Heart left ventricle (tissue), 13 donors: Measurements from ENCODE around the gene NXN.

Experiments used
- POLR2A ChIP-seq, 2 donors: fragments of 450-650 bp; IDR thresholded peaks; one replicate each; pipeline ENCODE4 v1.6.1; 2017; ENCODE audit warnings: antibody characterized with exemption in 2 of 2, mild to moderate bottlenecking in 2 of 2, moderate library complexity in 2 of 2
- TF ChIP-seq, protein P1 (sequence below), 12 donors: fragments of 200-600 bp; sonication (generic) in 4 of 12; IDR thresholded peaks; one replicate each; pipeline versions ENCODE4 v1.5.0 to v1.8.0; 2018 to 2022; ENCODE audit warnings: antibody characterized with exemption in 12 of 12, mild to moderate bottlenecking in 5 of 12
- donor health status: ischemic (EF 13 %, LVEDD 7.1; RV severe dilation, severe dysfunction).
- donor health status: DM: no; HTN: yes; CAD: no.
- donor health status: DM: no; HTN: no; CAD: no.
- donor health status: ischemic (EF 25% LVEDD 6.9; RV normal size, moderate dysfunction).
- donor health status: ischemic (EF 25% LVEDD 5.7; RV mildly dilated, moderate dysfunction).
- donor health status: ischemic (EF 35%, LVEDD 5.7; RV mildly dilated, moderate dysfunction).
- donor health status: nonischemic (EF 11% LVEDD 7.7; RV severe dilation, severe dysfunction).
- donor health status: DM: yes; HTN: yes; CAD: no.
- donor health status: PGD.
- donor health status: ischemic (EF 29% LVEDD 5.4; RV normal size, mild dysfunction).
- donor health status: nonischemic (EF 23%, LVEDD 6.1; RV moderate dilation, normal function).

DNA sequence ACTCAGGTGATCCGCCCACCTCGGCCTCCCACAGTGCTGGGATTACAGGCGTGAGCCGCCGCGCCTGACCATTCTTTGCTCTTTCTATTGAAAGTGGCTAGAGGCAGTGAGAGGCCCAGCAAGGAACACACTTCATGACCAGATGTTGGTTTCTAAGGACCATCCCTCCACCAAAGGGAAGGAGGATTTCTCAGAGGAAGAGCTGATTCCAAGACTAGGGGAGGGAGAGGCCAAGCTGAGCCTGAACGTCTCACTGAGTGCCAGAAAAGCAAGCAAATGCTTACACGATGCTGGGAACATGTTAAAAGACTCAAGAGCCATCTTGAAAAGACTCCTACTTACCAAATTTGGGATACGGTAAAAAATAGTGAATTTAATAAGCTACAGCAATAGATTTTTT, 118.2 kb downstream of the NXN start:
- TF ChIP-seq, protein P1, sequence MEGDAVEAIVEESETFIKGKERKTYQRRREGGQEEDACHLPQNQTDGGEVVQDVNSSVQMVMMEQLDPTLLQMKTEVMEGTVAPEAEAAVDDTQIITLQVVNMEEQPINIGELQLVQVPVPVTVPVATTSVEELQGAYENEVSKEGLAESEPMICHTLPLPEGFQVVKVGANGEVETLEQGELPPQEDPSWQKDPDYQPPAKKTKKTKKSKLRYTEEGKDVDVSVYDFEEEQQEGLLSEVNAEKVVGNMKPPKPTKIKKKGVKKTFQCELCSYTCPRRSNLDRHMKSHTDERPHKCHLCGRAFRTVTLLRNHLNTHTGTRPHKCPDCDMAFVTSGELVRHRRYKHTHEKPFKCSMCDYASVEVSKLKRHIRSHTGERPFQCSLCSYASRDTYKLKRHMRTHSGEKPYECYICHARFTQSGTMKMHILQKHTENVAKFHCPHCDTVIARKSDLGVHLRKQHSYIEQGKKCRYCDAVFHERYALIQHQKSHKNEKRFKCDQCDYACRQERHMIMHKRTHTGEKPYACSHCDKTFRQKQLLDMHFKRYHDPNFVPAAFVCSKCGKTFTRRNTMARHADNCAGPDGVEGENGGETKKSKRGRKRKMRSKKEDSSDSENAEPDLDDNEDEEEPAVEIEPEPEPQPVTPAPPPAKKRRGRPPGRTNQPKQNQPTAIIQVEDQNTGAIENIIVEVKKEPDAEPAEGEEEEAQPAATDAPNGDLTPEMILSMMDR (IDR thresholded peaks at IDR 0.05), result no peak
- TF ChIP-seq POLR2A (IDR thresholded peaks at IDR 0.05), result no peak
